Kidney (tissue), 14 donors: Measurements from ENCODE around the gene CRY2. TPM values are rescaled to one million over a fixed set of nuclear protein-coding genes. Genes with fewer than 3 reads are reported as not detected.

Experiments used
- DNase-seq, 5 donors: peaks; one replicate each; pipeline ENCODE4 v3.0.0-alpha.2; 2013 to 2020
- FAIRE-seq: peaks from 2 replicates; lab custom pipeline; 2012; peaks lifted over from hg19 to GRCh38; lab: Jason Lieb, UNC
- H3K27ac ChIP-seq, 2 donors: one replicate each; pipeline ENCODE4 v1.7.0; 2013; ENCODE audit warnings: low read depth in 2 of 2, low read length in 2 of 2, inconsistent platforms in 1 of 2
- H3K27me3 ChIP-seq: one replicate; pipeline ENCODE4 v1.7.1; 2013; ENCODE audit warnings: low read length, inconsistent platforms; ENCODE audit not compliant: control insufficient read depth, insufficient read depth
- H3K36me3 ChIP-seq, 3 donors: one replicate each; pipeline versions ENCODE4 v1.7.0 to v1.7.1; 2013; ENCODE audit warnings: low read length in 3 of 3, control low read depth in 1 of 3, inconsistent platforms in 1 of 3; ENCODE audit not compliant: insufficient read depth in 3 of 3, control insufficient read depth in 2 of 3
- H3K4me1 ChIP-seq, 3 donors: one replicate each; pipeline versions ENCODE4 v1.7.0 to v1.7.1; 2013; ENCODE audit warnings: low read length in 3 of 3, inconsistent platforms in 1 of 3, low read depth in 1 of 3; ENCODE audit not compliant: control insufficient read depth in 2 of 3, insufficient read depth in 2 of 3
- H3K4me3 ChIP-seq, 3 donors: one replicate each; pipeline versions ENCODE4 v1.7.0 to v1.8.1; 2013; ENCODE audit warnings: low read length in 3 of 3, control low read depth in 1 of 3, inconsistent platforms in 1 of 3
- H3K9ac ChIP-seq, 3 donors: one replicate each; pipeline versions ENCODE4 v1.7.0 to v1.7.1; 2013; ENCODE audit warnings: low read length in 3 of 3, control low read depth in 1 of 3, inconsistent platforms in 1 of 3
- H3K9me3 ChIP-seq, 3 donors: one replicate each; pipeline versions ENCODE4 v1.7.0 to v1.7.1; 2013; ENCODE audit warnings: low read length in 3 of 3, control low read depth in 1 of 3, inconsistent platforms in 1 of 3; ENCODE audit not compliant: control insufficient read depth in 2 of 3, insufficient read depth in 1 of 3
- CTCF ChIP-seq: IDR thresholded peaks from 3 replicates; pipeline ENCODE4 v1.5.1; 2012; ENCODE audit warnings: mild to moderate bottlenecking, moderate library complexity, borderline replicate concordance; ENCODE audit not compliant: insufficient read depth; ENCODE audit errors: extremely low read depth
- intact Hi-C: fragments of 100-400 bp; cut with DNase I; formaldehyde crosslinking; loops from one replicate; pipeline ENCODE4 v1.11.1; 2022
- polyA plus RNA-seq: library from polyadenylated mRNA; stranded (reverse); fragments of 350-450 nt; fragmentation: Illumina TruSeq; extraction: RNeasy Lipid Tissue Mini Kit (QIAGEN cat#74804); gene quantifications from one replicate; pipeline ENCODE4 v1.2.3, GENCODE V29; 2014; ENCODE audit warnings: low read depth, low replicate concordance; ENCODE audit not compliant: insufficient read depth
- total RNA-seq: library from RNA; stranded (reverse); fragmentation: NEBNext Ultra II Directional; extraction: Animal tissue kit (Norgen Biotek cat#: 25700); gene quantifications from one replicate; pipeline ENCODE4 v1.2.1, GENCODE V29; 2021
- donor health status: control.
- donor health status: control.
- donor health status: control.
- donor health status: control.
- donor health status: control.
- donor health status: DM: yes; HTN: yes; CAD: no.
- donor health status: Normal renal cell carcinoma (clear cell type).

CRY2 gene
- total and polyA plus RNA-seq, 2 donors from 2014 or later: 20.7 to 44.5 TPM

GRCh38 chr11:45809456-45810395 is 37.5 kb upstream of the CRY2 start:
- H3K27ac ChIP-seq: no peak overlapping the region
- H3K9ac ChIP-seq: no peak overlapping the region
- intact Hi-C loops: no loop called here
- DNase-seq: no peak
- H3K4me1 ChIP-seq: peaks cover 0 to 27% (median 9%) of the 10 kb centered on the region in 3 donors
- no peak for TF ChIP-seq CTCF
- H3K9me3 ChIP-seq: no peaks in the 10 kb centered on the region
- no peak overlapping the region for H3K4me3 ChIP-seq
- no peak for FAIRE-seq
- no peaks in the 10 kb centered on the region for H3K27me3 ChIP-seq
- H3K36me3 ChIP-seq: peaks cover 0 to 12% (median 10%) of the 10 kb centered on the region in 3 donors

GRCh38 chr11:45810431-45811108 is 36.7 kb upstream of the CRY2 start:
- H3K4me1 ChIP-seq: peaks cover 0 to 25% (median 9%) of the 10 kb centered on the region in 3 donors
- intact Hi-C loops: no loop called here
- H3K27me3 ChIP-seq: no peaks in the 10 kb centered on the region
- no peak overlapping the region for H3K9ac ChIP-seq
- FAIRE-seq: no peak
- peaks cover 0 to 12% (median 10%) of the 10 kb centered on the region in 3 donors for H3K36me3 ChIP-seq
- no peak for TF ChIP-seq CTCF
- H3K4me3 ChIP-seq: no peak overlapping the region
- DNase-seq: no peak
- H3K27ac ChIP-seq: no peak overlapping the region
- no peaks in the 10 kb centered on the region for H3K9me3 ChIP-seq

GRCh38 chr11:45811109-45811435 is 36.2 kb upstream of the CRY2 start:
- FAIRE-seq (no peak), DNase-seq (no peak)
- H3K9me3 ChIP-seq: no peaks in the 10 kb centered on the region
- peaks cover 0 to 20% (median 9%) of the 10 kb centered on the region in 3 donors for H3K4me1 ChIP-seq
- H3K4me3 ChIP-seq: no peak overlapping the region
- H3K36me3 ChIP-seq: peaks cover 0 to 12% (median 10%) of the 10 kb centered on the region in 3 donors
- H3K27ac ChIP-seq: no peak overlapping the region
- intact Hi-C loops: no loop called here
- TF ChIP-seq CTCF: no peak
- no peaks in the 10 kb centered on the region for H3K27me3 ChIP-seq
- H3K9ac ChIP-seq: no peak overlapping the region
